ENCODE data around the gene RHCG. TPM values are rescaled to one million over a fixed set of nuclear protein-coding genes. Genes with fewer than 3 reads are reported as not detected.

RHCG gene
- total RNA-seq, 1 donor from 2014 or later: 2.0 TPM

- no peak for DNase-seq (ENCODE audit: low spot score)
- intact Hi-C loops (cut with DNase I): no loop called here
Observed at GRCh38 chr15:89450076-89451006, 46.0 kb downstream of the RHCG start.

GRCh38 chr15:89448825-89449224 is 47.6 kb downstream of the RHCG start:
- no peak for DNase-seq (ENCODE audit: low spot score)
- intact Hi-C loops (cut with DNase I): no loop called here

GRCh38 chr15:89447676-89448075 is 48.7 kb downstream of the RHCG start:
- intact Hi-C loops (cut with DNase I): no loop called here
- DNase-seq (ENCODE audit: low spot score): no peak

GRCh38 chr15:89446255-89446891 is 50.0 kb downstream of the RHCG start:
- intact Hi-C loops (cut with DNase I): no loop called here

GRCh38 chr15:89445518-89445917 is 50.9 kb downstream of the RHCG start:
- intact Hi-C loops (cut with DNase I): no loop called here
- DNase-seq (ENCODE audit: low spot score): no peak

More at GRCh38 chr15:89446255-89446891, 50.0 kb downstream of the RHCG start:
- no peak for DNase-seq (ENCODE audit: low spot score)

GRCh38 chr15:89444241-89445225 is 51.9 kb downstream of the RHCG start:
- intact Hi-C loops (cut with DNase I): no loop called here
- DNase-seq (ENCODE audit: low spot score): no peak

- DNase-seq (ENCODE audit: low spot score): no peak
- intact Hi-C loops (cut with DNase I): no loop called here
Observed at GRCh38 chr15:89443581-89443980, 52.8 kb downstream of the RHCG start.

- intact Hi-C loops (cut with DNase I): no loop called here
- DNase-seq (ENCODE audit: low spot score): no peak
Observed at GRCh38 chr15:89442671-89443307, 53.6 kb downstream of the RHCG start.

- DNase-seq (ENCODE audit: low spot score): no peak
- intact Hi-C loops (cut with DNase I): no loop called here
Observed at GRCh38 chr15:89442155-89442554, 54.2 kb downstream of the RHCG start.

- intact Hi-C loops (cut with DNase I): no loop called here
- no peak for DNase-seq (ENCODE audit: low spot score)
Observed at GRCh38 chr15:89441295-89441812, 55.0 kb downstream of the RHCG start.

- no peak for DNase-seq (ENCODE audit: low spot score)
- intact Hi-C loops (cut with DNase I): no loop called here
Observed at GRCh38 chr15:89439764-89440163, 56.6 kb downstream of the RHCG start.

- no peak for DNase-seq (ENCODE audit: low spot score)
- intact Hi-C loops (cut with DNase I): no loop called here
Observed at GRCh38 chr15:89436560-89437311, 59.6 kb downstream of the RHCG start.

- no peak for DNase-seq (ENCODE audit: low spot score)
- intact Hi-C loops (cut with DNase I): no loop called here
Observed at GRCh38 chr15:89435362-89435761, 61.0 kb downstream of the RHCG start.

- intact Hi-C loops (cut with DNase I): no loop called here
- no peak for DNase-seq (ENCODE audit: low spot score)
Observed at GRCh38 chr15:89433686-89434085, 62.7 kb downstream of the RHCG start.

- DNase-seq (ENCODE audit: low spot score): peak; percentile 94
- intact Hi-C loops (cut with DNase I): loop anchor here (1.0 kb wide), 1 partner anchor 72 kb away; no protein-coding TSS in a partner anchor
Observed at GRCh38 chr15:89430530-89431341, 65.6 kb downstream of the RHCG start.

- intact Hi-C loops (cut with DNase I): no loop called here
- DNase-seq (ENCODE audit: low spot score): no peak
Observed at GRCh38 chr15:89429986-89430385, 66.4 kb downstream of the RHCG start.

GRCh38 chr15:89429023-89429422 is 67.4 kb downstream of the RHCG start:
- intact Hi-C loops (cut with DNase I): no loop called here

GRCh38 chr15:89428246-89428645 is 68.1 kb downstream of the RHCG start:
- intact Hi-C loops (cut with DNase I): no loop called here

More at GRCh38 chr15:89429023-89429422, 67.4 kb downstream of the RHCG start:
- DNase-seq (ENCODE audit: low spot score): no peak

More at GRCh38 chr15:89428246-89428645, 68.1 kb downstream of the RHCG start:
- DNase-seq (ENCODE audit: low spot score): no peak
